SU-DHL-6 (cell line): ENCODE data around the gene CIT.

ENCODE experiments used
- H2AFZ ChIP-seq: fragments of 200-600 bp; sonication (generic); 2 replicates; pipeline ENCODE4 v1.6.1; 2014; ENCODE audit warnings: low read depth, mild to moderate bottlenecking, moderate library complexity, mixed read lengths, antibody characterized with exemption, low read length; ENCODE audit not compliant: severe bottlenecking
- H3F3A ChIP-seq: fragments of 200-600 bp; shearing (Covaris generic); 2 replicates; pipeline ENCODE4 v1.6.0; 2016; ENCODE audit warnings: antibody characterized with exemption, mild to moderate bottlenecking; ENCODE audit not compliant: insufficient read depth
- H3K27ac ChIP-seq: fragments of 200-600 bp; sonication (generic); 2 replicates; pipeline ENCODE4 v1.5.1; 2016; ENCODE audit warnings: low read depth, mild to moderate bottlenecking, low read length, moderate library complexity, mixed read lengths
- H3K27me3 ChIP-seq: fragments of 200-600 bp; sonication (generic), shearing (Covaris generic); 2 replicates; pipeline ENCODE4 v1.6.0; 2014; ENCODE audit warnings: mild to moderate bottlenecking, low read length
- H3K36me3 ChIP-seq: fragments of 200-600 bp; sonication (generic); 2 replicates; pipeline ENCODE4 v1.6.1; 2014; ENCODE audit warnings: mild to moderate bottlenecking, low read length, mixed read lengths
- H3K4me2 ChIP-seq: fragments of 300-600, 200-600 bp; shearing (Covaris generic), sonication (generic); 2 replicates; pipeline ENCODE4 v1.6.0; 2014; ENCODE audit warnings: low read length, low read depth, mild to moderate bottlenecking; ENCODE audit not compliant: poor library complexity, severe bottlenecking
- H3K4me3 ChIP-seq: fragments of 200-600 bp; sonication (generic); 2 replicates; pipeline ENCODE4 v1.5.1; 2014; ENCODE audit warnings: antibody characterized with exemption, low read length, mild to moderate bottlenecking, mixed read lengths; ENCODE audit not compliant: insufficient read depth, poor library complexity, severe bottlenecking
- H3K79me2 ChIP-seq: fragments of 200-600 bp; sonication (generic); 2 replicates; pipeline ENCODE4 v1.6.1; 2014; ENCODE audit warnings: mild to moderate bottlenecking, low read length, moderate library complexity; ENCODE audit not compliant: insufficient read depth
- H3K9ac ChIP-seq: fragments of 200-600 bp; sonication (generic); 2 replicates; pipeline ENCODE4 v1.7.0; 2014; ENCODE audit warnings: mild to moderate bottlenecking, low read length
- H3K9me2 ChIP-seq: fragments of 200-600 bp; sonication (generic); replicated peaks from 2 replicates; pipeline ENCODE4 v1.6.1; 2014; ENCODE audit warnings: low read length; ENCODE audit not compliant: insufficient read depth
- H3K9me3 ChIP-seq: fragments of 200-600 bp; sonication (generic); 2 replicates; pipeline ENCODE4 v1.6.1; 2014; ENCODE audit warnings: low read length, mixed read lengths; ENCODE audit not compliant: insufficient read depth
- H4K20me1 ChIP-seq: fragments of 200-600 bp; sonication (generic); 2 replicates; pipeline ENCODE4 v1.6.1; 2014; ENCODE audit warnings: low read depth, mild to moderate bottlenecking, antibody characterized with exemption, low read length, moderate library complexity, mixed read lengths
- EZH2phosphoT487 ChIP-seq: fragments of 200-600 bp; sonication (generic), shearing (Covaris generic); conservative IDR thresholded peaks from 2 replicates; pipeline ENCODE4 v1.6.1; 2018; ENCODE audit warnings: mild to moderate bottlenecking, antibody characterized with exemption, low read length, moderate library complexity, mixed read lengths
- TF ChIP-seq, protein P1 (sequence below): fragments of 200-600 bp; sonication (generic); IDR thresholded peaks from one replicate; pipeline ENCODE4 v1.5.1; 2017; ENCODE audit warnings: antibody characterized with exemption, mild to moderate bottlenecking, low read length, moderate library complexity; ENCODE audit not compliant: insufficient read depth, poor library complexity, severe bottlenecking

Gene CIT

DNA sequence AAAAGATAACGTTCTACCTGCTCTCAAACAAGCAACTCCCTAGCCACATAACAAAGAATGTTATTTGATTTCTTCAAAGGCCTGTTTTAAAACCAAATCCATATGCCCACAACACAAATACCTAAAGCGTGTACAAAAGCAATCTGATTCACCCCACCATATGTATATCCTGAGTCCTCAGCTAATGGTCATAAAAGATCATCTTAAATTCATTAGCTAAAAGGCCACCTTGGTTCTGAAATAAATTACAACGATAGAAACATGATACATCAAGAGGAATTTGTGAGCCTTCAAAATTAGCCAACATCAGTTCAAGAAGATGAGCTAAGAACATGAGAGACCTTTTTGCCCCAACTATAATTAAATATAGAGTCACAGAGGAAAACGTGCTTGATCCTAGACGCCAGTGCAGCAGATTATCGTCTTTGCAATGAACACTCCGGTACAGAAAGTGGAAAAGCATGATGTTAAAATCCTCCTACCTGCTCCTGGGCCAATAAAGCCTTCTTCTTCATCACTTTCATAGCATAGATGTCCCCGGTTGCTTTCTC lies 20.0 kb downstream of the CIT start:
- TF ChIP-seq, protein P1, sequence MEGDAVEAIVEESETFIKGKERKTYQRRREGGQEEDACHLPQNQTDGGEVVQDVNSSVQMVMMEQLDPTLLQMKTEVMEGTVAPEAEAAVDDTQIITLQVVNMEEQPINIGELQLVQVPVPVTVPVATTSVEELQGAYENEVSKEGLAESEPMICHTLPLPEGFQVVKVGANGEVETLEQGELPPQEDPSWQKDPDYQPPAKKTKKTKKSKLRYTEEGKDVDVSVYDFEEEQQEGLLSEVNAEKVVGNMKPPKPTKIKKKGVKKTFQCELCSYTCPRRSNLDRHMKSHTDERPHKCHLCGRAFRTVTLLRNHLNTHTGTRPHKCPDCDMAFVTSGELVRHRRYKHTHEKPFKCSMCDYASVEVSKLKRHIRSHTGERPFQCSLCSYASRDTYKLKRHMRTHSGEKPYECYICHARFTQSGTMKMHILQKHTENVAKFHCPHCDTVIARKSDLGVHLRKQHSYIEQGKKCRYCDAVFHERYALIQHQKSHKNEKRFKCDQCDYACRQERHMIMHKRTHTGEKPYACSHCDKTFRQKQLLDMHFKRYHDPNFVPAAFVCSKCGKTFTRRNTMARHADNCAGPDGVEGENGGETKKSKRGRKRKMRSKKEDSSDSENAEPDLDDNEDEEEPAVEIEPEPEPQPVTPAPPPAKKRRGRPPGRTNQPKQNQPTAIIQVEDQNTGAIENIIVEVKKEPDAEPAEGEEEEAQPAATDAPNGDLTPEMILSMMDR = no peak
- no peak for TF ChIP-seq EZH2phosphoT487
- peaks cover 16% of the 10 kb centered on the region for H3K79me2 ChIP-seq

DNA sequence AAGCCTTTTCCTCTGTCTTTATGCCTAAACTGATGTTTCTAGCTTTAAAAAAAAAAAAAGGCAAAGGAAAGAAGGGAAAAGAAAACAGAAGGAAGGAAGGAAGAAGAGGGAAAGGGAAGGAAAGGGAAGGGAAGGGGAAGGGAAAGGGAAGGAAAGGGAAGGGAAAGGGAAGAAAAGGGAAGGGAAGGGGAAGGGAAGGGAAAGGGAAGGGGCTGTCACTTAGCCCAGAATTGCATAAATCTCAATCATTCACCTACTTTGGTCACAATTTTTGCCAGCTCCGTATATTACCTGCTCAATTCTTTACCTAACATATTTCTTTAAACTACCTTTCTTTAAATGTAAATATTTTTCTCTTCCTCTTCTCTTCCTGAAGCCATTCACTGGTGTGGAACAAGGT lies 26.8 kb downstream of the CIT start:
- no peaks in the 10 kb centered on the region for H3K9me3 ChIP-seq
- peaks cover 13% of the 10 kb centered on the region; the same call in 1 of the 2 replicates for H3K36me3 ChIP-seq
- no peaks in the 10 kb centered on the region for H3F3A ChIP-seq
- H3K27ac ChIP-seq = no peak overlapping the region
- no peaks in the 10 kb centered on the region for H4K20me1 ChIP-seq
- no peak overlapping the region for H3K4me2 ChIP-seq
- no peak for TF ChIP-seq EZH2phosphoT487
- TF ChIP-seq, protein P1 = no peak
- H2AFZ ChIP-seq = no peak overlapping the region
- H3K4me3 ChIP-seq = no peak overlapping the region
- no peak overlapping the region for H3K9ac ChIP-seq
- H3K27me3 ChIP-seq = no peaks in the 10 kb centered on the region
- H3K79me2 ChIP-seq = peaks cover 4% of the 10 kb centered on the region; the same call in 1 of the 2 replicates
- H3K9me2 ChIP-seq = no peaks in the 10 kb centered on the region

More for the DNA sequence above, 20.0 kb downstream of the CIT start:
- H3K9me2 ChIP-seq = no peaks in the 10 kb centered on the region
- peaks cover 19% of the 10 kb centered on the region for H3K36me3 ChIP-seq
- H3K27ac ChIP-seq = no peak overlapping the region
- H3F3A ChIP-seq = no peaks in the 10 kb centered on the region
- no peak overlapping the region for H3K4me2 ChIP-seq
- H3K9me3 ChIP-seq = no peaks in the 10 kb centered on the region
- no peak overlapping the region for H3K9ac ChIP-seq
- no peak overlapping the region for H3K4me3 ChIP-seq
- H2AFZ ChIP-seq = no peak overlapping the region
- H3K27me3 ChIP-seq = no peaks in the 10 kb centered on the region
- no peaks in the 10 kb centered on the region for H4K20me1 ChIP-seq

- Histone ChIP-seq H3K9ac (no peak overlapping the region), H2AFZ (no peak overlapping the region), H3K4me3 (no peak overlapping the region), H3K9me3 (no peaks in the 10 kb centered on the region), H3K79me2 (peaks cover 13% of the 10 kb centered on the region; the same call in 1 of the 2 replicates), H3K36me3 (0 out of 2 replicates have a peak, but pooled peaks cover 2% of the 10 kb centered on the region), H3F3A (no peaks in the 10 kb centered on the region), H4K20me1 (no peaks in the 10 kb centered on the region), H3K27me3 (no peaks in the 10 kb centered on the region), H3K4me2 (no peak overlapping the region), H3K27ac (no peak overlapping the region), H3K9me2 (no peaks in the 10 kb centered on the region)
- TF ChIP-seq, protein P1 = no peak
- TF ChIP-seq EZH2phosphoT487 = no peak
Measured at GRCh38 chr12:119843100-119843499, 34.0 kb downstream of the CIT start.
